GM21619 (cell line): ENCODE data around the gene COPS2.
A peak's percentile ranks its signal among the peaks of the same experiment; 100 is the strongest.
"Not testable (repeated sequence)": the region's sequence is repeated elsewhere in the genome, so short reads cannot be mapped to it uniquely, and the experiment has no call there.

ENCODE experiments used
- ATAC-seq: cut with Tn5 transposase; IDR thresholded peaks from one replicate; pipeline ENCODE4 v1.9.1; 2021; ENCODE audit not compliant: unreplicated experiment

COPS2 gene

DNA sequence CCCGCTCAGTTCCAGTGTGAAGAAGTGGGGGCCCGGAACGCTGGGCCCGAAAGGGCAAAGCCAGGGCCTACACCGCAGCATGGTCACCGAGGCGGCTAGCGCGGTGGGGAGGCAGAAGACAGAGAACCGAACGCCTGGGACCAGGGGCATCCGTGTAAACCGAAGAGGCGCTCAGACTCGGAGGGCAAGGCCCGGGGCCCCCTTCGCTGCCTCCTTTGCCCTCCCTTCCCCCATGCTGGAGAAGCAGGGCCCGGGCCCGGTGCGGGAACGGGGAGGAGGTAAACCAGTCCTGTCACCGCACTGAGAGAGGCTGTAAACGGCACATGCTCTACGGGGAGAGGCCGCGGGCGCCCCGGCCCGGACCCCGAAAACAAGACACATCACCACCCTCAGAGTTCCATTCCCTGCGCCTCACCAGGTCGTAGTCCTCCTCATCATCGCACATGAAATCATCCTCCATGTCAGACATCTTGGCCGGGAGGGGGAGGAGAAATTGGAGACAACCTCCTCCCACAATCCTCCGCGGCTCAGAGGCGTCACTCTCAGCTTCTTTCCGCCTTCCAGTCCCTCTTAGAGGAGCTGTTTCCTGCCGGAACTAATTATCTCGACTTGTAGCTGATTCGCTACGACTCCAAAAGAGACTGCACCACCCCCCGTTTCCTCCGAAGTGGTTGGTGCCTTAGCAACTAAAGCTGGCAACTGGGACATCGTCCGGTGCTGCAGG lies at the start of gene COPS2:
COPS2 (minus strand) TSS at position 490 of the 724 bp plus-strand sequence; CDS start at position 469, 21 bp downstream.
- peak; percentile 91 for ATAC-seq

DNA sequence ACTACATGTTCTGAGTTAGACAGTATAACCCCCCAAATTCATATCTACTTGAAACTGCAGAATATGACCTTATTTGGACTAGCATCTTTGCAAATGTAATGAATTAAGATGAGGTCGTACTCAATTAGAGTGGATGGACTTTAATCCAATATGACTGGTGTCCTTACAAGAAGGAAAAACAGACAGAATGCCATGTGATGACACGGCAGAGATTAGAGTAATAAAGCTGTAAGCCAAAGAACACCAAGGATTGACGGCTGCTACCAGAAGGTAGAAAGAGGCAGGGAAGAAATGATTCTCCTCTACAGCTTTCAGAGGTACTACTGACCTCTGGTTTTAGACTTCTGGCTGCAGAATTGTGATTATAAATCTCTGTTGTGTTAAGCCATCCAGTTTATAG lies 44.9 kb upstream of the COPS2 start:
- no peak for ATAC-seq

DNA sequence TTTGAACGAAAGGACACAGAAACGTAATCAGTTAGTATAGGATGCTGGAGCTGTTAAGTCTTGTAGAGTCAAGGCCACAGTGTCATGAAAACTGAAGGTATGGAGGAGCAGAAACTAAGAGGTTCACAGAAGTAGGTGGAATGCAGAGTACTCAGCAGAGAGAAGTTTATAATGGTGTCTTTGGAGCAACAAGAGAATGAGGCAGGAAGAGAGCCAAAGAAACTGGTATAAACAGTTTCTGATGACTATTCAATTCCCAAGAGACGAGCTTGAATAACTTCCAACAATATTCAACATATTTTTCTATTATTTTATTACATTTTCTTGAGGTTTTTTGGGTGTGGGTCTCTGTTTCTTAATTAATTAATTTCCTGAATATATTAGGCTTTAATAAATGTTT lies 44.3 kb upstream of the COPS2 start:
- no peak for ATAC-seq

DNA sequence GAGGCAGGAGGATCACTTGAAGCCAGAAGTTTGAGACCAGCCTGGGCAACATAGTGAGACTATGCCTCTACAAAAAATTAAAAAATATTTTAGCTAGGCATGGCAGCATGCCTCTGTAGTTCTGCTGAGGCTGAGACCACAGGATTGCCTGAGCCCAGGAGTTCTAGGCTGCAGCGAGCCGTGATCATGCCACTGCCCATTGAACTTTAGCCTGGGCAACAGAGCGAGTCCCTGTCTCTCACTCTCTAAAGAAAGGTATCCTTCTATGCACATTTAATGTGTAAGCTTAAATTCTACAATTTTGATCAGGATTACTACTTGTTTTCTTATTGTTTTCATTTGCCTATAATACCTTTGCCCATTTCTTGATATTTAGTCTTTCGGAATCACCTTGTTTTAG lies 41.5 kb upstream of the COPS2 start:
- ATAC-seq: no peak

DNA sequence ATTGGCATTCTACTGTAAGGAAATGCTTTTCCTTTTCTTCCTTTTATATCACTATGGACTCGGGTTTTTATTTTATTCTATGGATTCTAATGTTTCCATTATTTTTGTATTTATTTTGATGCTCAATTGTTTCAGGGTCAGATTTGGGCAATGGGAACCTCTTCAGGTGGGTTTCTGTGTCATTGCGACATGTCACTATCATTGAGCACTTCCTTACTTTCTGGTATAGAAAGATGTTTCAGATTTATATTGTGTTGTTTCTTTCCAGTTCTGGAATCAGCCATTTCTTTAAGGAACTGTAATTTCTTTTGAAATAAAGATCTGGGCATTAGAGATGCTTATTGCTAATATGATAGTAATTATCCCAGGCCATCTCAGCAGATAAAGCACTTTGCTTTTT lies 36.5 kb upstream of the COPS2 start:
- no peak for ATAC-seq

DNA sequence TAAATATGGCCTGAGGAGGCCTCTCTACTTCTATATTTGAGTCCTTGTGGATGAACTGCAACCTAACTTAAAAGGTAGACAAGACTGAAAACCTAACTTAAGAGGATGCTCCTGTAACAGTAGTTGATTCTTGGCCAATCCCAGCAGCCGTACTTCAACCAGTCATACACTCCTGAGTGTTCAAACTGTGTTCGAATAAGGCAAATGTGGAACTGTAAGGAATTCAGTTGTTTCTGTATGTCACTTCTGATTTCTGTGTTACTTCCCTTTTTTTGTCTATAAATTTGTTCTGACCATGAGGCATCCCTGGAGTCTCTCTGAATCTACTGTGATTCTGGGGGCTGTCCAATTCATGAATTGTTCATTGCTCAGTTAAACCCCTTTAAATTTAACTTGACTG lies 35.2 kb upstream of the COPS2 start:
- ATAC-seq: no peak

DNA sequence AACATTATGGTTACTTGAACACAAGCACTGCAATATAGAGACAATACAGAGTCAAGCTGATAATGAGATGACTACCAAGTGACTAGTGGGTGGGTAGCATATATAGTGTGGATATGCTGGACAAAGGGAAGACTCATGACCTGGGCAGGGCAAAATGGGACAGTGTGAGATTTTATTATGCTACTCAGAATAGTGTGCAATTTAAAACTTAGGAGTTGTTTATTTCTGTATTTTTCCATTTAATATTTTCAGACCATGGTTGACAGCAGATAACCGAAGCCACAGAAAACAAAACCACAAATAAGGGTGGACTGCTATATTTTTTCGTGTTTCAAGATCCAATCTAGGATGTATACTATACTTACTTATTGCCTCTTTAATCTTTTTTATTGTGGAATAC lies 34.2 kb upstream of the COPS2 start:
- ATAC-seq: no peak

DNA sequence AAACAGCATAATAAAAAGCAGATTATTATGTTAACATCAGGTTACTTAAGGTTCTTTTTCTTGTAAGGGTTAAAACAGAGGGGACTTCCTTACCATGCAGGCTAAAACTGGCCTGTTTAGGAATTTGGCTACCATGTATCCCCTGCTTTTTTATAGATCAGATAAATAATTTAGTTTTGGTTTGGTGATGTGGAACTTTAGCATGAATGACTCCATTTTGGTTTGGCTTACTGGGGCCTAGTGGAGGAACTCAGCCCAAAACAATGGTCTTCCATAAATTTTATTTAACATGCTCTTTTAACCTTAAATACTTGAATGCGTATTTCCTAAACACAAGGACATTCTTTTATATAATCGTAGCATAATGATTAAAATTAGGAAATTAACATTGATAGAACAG lies 33.5 kb upstream of the COPS2 start:
- no peak for ATAC-seq

DNA sequence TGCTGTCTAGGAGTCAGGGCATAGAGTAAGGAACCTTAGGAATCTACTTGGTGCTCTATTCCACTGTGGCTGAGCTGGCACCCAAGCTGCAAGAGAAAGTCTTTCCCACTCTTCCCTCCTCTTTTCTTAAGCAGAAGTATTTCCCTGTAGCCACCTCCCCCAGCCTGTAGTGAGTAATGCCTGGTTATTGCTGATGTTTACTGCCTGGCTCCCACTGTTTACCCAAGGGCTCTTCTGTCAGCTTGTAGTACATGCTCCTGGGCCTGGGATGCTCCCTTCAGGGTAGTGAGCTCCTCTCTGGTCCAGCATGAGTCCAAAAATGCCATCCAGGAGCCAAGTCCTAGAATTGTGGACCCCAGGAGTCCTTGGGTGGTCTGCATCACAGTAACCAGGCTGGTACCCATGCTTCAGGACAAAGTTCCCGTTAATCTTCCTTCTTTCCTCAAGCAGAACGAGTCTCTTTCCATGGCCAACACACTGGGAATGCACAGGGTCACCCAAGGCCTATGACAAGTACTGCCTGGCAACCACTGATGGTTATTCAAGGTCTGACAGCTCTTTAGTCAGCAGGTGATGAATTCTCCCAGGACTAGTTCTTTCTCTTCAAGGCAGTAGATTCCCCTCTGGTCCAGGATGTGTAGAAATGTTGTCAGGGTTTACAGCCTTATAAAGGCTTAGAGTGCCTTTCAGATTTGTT lies 32.3 kb upstream of the COPS2 start:
- ATAC-seq: no peak

DNA sequence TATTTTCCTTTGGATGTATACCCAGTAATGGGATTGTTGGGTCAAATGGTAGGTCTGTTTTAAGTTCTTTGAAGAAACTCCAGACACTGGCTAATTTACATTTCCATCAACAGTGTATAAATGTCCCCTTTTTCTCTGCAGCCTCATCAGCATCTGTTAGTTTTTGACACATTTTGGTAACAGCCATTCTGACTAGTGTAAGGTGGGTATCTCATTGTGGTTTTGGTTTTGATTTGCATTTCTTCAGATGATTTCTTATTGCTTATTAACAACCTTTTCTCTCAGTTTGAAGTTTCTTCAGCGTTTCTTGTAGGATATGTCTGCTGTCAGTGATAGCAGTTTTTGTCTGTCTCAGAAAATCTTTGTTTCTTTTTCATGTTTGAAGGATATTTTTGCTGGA lies 30.1 kb upstream of the COPS2 start:
- peak; percentile 90 for ATAC-seq

DNA sequence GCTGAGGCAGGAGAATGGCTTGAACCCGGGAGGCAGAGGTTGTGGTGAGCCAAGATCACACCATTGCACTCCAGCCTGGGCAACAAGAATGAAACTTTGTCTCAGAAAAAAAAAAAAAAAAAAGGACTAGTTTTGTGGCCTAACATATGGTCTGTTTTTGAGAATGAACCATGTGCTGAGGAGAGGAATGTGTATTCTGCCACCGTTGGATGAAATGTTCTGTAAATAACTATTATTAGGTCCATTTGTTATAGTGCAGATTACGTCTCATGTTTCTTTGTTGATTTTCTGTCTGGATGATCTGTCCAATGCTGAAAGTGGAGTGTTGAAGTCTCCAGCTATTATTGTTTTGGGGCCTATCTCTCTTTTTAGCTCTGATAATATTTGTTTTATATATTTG lies 28.3 kb upstream of the COPS2 start:
- ATAC-seq: not testable (repeated sequence)

DNA sequence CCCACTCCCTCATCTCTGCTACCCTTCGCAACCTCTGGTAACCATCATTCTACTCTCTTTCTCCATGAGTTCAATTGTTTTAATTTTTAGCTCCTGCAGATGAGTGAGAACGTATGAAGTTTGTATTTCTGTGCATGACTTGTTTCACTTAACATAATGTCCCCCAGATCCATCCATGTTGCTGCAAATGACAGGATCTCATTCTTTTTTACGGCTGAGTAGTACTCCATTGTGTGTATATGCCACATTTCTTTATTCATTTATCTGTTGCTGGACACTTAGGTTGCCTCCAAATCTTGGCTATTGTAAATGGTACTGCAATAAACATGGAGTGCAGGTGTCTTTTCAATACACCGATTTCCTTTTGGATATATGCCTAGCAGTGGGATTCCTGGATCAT lies 26.7 kb upstream of the COPS2 start:
- no peak for ATAC-seq

DNA sequence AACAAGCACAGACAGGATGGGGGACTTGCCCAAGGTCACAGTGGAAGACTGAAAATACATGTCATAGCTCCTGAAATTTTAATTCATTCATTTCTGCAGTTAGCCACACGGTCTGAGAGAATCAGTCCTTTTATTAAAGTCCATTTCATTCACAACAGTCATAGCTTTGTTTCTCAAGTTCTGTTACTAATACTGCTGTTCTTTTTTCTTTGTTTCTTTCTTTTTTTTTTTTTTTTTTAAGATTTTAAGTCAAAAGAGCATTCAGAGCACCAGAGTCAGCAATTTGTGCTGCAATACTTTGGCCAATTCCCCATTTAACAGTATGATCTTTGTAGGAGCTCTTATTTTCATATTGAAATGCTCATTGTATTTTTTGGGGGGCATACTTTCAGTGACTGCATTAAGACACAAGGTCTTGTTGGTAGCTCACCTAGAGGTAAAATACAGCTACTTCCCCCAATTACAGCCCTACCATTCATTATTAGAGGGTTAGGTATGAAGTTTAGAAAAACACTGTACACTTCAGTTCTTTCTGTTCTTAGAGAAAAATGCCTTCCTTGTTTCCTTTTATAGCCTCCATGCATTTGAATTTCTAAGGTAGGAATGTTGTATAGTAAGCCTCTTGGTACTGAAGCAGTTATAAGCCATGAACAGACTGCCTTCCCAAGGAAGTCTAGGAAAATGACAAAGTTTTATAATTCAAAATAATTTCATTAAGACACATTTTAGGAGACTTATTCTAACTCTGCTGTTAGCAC lies 24.2 kb upstream of the COPS2 start:
- ATAC-seq: no peak

DNA sequence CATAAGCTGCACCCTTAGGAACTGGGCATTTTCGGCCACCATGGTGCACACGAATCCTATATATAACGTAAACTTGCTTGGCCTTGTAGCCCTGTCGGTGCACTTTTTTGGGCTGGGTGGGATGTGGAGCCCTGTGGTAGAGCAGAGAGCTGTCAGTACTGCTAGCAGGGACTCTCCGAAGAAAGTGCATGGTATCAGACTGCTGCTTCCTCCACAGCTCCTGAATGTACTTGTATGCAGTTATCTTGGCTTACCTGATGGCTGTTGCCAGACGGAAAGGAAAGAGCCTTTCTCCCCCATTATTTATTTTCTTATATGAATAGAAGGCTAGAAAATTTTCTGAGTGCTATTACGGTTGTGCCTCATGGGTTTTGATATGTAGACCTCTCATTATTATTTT lies 23.1 kb upstream of the COPS2 start:
- ATAC-seq: no peak

DNA sequence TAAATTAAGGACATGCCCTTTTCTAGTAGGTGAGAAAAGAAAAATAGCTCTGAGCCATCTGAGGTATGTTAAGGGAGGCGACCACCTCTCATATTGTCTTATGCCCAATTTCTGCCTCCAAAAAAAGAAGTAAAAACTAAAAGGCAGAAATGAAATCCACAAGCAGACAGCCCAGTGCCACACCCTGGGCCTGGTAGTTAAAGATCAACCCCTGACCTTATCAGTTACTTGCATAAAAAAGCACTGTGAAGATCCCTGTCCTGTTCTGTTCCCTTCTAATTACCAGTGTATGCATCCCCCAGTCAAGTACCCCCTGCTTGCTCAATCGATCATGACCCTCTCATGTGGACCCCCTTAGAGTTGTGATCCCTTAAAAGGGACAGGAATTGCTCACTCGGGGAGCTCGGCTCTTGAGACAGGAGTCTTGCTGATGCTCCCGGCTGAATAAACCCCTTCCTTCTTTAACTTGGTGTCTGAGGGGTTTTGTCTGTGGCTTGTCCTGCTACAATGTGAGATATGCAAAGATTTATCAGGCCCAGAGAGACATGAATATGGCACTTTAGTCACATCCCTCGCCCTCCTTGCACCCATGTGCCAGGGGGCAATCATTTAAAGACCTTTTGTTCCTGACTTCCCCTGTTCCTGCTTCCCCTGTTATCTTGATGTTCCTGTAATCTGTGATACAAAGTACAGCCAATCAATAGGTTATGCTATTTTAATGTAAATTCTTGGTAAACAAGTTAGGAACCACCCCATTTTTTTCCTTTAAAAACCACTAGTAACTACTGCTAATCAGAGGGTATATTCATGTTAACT lies 20.4 kb upstream of the COPS2 start:
- not testable (repeated sequence) for ATAC-seq

DNA sequence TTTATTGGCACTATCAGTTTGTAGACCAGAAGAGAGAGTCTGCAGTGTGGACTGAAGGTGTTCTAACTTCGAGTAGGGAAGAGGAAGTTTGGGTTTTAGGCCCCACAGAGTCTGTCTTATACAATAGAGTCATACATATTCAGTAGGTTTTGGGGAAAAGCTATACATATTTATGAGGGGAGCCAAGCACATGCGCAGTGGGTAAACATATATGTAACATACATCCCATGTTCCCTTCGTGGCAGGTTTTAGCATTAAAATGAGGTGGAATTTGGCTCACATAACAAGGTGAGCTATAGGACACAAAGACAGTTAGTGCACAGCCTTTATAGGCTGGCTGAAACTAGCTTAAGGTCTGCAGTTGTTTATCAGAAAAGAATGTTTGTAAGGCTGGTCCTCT lies 19.5 kb upstream of the COPS2 start:
- ATAC-seq: no peak

DNA sequence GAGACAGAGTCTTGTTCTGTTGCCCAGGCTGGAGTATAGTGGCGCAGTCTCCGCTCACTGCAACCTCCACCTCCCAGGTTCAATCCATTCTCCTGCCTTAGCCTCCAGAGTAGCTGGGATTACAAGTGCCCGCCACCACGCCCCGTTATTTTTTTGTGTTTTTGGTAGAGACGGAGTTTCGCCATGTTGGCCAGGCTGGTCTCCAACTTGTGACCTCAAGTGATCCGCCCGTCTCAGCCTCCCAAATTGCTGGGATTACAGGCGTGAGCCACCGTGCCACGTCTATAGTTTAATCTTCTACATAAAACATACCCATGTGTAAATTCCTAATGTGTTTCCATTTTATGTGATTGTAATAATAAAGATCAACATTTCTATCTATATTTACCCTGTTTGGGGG lies 16.4 kb upstream of the COPS2 start:
- ATAC-seq: no peak

DNA sequence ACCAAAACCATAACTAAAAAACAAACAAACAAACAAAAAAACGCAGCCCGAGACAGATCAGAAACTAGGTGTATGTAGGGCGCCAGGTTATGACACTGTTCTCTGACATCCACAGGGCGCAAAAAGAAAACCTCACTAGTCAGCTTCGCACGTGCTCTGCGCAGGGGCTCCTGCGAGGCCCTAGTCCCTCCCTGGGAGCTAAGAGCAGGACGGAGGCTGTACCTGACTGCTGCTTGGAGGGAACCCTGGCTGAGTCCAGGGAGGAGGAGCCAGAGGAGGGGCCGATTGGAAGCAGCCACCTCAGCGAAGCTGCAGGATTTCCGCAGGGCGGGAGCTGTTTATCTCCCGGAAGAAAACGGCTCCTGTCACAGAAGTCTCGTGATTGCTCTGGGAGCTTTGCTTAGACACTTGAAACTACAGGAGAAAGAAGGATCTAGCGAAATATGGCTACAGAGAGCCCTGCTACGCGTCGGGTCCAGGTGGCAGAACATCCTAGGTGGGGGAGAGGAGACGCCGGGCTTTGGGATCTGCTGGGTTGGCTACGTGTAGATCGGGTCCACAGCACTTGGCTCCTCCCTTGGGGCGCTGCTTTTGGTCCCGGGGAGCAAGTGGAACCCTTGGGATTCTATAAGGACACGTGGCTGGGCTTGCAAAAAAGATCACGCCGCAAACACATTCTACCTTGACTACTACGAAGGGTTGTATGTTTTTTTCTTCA lies 14.6 kb upstream of the COPS2 start, which contains the start of gene GALK2:
GALK2 (plus strand) TSS at position 368 of the 718 bp plus-strand sequence; CDS start at position 444, 76 bp downstream.
- ATAC-seq: peak; percentile 95

DNA sequence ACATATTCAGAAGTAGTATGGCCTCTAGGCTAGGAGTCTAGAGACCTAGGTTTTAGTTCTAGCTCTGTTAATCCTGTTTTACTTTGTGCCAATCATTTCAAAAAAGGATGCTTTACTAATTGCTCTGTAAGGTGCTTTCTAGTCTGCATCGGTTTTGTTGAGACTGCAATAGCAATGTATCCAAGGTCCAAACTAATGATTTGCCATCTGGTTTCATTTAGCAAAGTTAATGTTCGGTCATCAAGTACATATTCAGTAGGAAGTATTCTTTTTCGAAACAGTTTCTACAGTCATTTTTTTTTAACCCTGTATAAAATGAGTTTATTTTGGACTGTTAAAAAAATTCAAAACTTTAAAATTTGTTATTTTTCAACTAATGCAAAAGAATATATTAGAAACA lies 12.6 kb upstream of the COPS2 start:
- no peak for ATAC-seq

DNA sequence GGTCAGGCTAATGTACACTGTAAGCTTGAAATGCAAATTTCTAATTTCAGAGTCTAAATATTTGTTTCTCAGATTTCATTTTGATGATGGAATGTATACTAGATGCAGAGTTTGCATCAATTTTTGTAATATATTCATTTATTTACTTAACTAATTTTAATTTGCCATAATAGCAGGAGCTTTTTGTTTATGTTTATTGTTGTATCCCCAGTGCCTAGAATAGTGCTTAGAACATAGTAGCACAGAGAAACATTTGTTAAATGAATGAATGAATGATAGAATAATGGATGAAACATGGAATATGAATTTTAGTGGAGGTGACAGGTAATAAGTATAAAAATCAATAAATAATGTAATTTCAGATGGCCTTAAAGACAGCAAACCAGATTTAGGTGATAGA lies 9.5 kb upstream of the COPS2 start:
- no peak for ATAC-seq
